SK-N-SH treated with all-trans-retinoic acid at 6 μM for 48 hours (cell line): Measurements from ENCODE around the gene TDRKH.

Source experiments
- ATAC-seq: fragments of 200-7000 bp; cut with Tn5 transposase; 3 replicates; pipeline ENCODE4 v1.9.1; 2020; ENCODE audit warnings: mild to moderate bottlenecking, moderate library complexity
- BACH2 ChIP-seq: fragments of 250-450 bp; sonication (Bioruptor Pico); IDR thresholded peaks from 2 replicates; pipeline ENCODE4 v1.9.0; 2021; ENCODE audit warnings: mild to moderate bottlenecking, borderline replicate concordance
- ESRRG ChIP-seq: fragments of 250-450 bp; sonication (Bioruptor Pico); IDR thresholded peaks from 2 replicates; pipeline ENCODE4 v1.6.1; 2021; ENCODE audit warnings: mild to moderate bottlenecking
- ISL1 ChIP-seq: fragments of 250-450 bp; sonication (Bioruptor Pico); IDR thresholded peaks from 2 replicates; pipeline ENCODE4 v2.1.2; 2022; ENCODE audit warnings: mild to moderate bottlenecking, moderate library complexity
- RARB ChIP-seq: fragments of 250-450 bp; sonication (Bioruptor Pico); IDR thresholded peaks from 2 replicates; pipeline ENCODE4 v1.8.0; 2021; ENCODE audit warnings: mild to moderate bottlenecking, moderate library complexity
- SNAI2 ChIP-seq: fragments of 250-450 bp; sonication (Bioruptor Pico); IDR thresholded peaks from 2 replicates; pipeline ENCODE4 v1.5.0; 2020; ENCODE audit warnings: mild to moderate bottlenecking, moderate library complexity
- TOX ChIP-seq: fragments of 250-450 bp; sonication (Bioruptor Pico); IDR thresholded peaks from 2 replicates; pipeline ENCODE4 v1.8.0; 2021; ENCODE audit warnings: mild to moderate bottlenecking, moderate library complexity, borderline replicate concordance
- ZC3H10 ChIP-seq: fragments of 250-450 bp; sonication (Bioruptor Pico); IDR thresholded peaks from 2 replicates; pipeline ENCODE4 v1.5.1; 2021; ENCODE audit warnings: mild to moderate bottlenecking, moderate library complexity
- ZNF565 ChIP-seq: fragments of 450-650 bp; formaldehyde crosslinking; conservative IDR thresholded peaks from 2 replicates; pipeline ENCODE4 v1.5.0; 2020; ENCODE audit warnings: low read depth, mild to moderate bottlenecking, moderate library complexity
- ZNF70 ChIP-seq: fragments of 450-650 bp; formaldehyde crosslinking; IDR thresholded peaks from 2 replicates; pipeline ENCODE4 v1.5.0; 2020; ENCODE audit warnings: mild to moderate bottlenecking, moderate library complexity
- ZNF8 ChIP-seq: fragments of 450-650 bp; formaldehyde crosslinking; IDR thresholded peaks from 2 replicates; pipeline ENCODE4 v1.5.0; 2020; ENCODE audit warnings: mild to moderate bottlenecking, moderate library complexity
- TF ChIP-seq, protein P1 (sequence below): fragments of 250-450 bp; sonication (Bioruptor Pico); IDR thresholded peaks from 2 replicates; pipeline ENCODE4 v1.8.0; 2021; ENCODE audit warnings: low read depth, mild to moderate bottlenecking, moderate library complexity, borderline replicate concordance
- TF ChIP-seq, protein P2 (sequence below): fragments of 250-450 bp; sonication (Bioruptor Pico); IDR thresholded peaks from 2 replicates; pipeline ENCODE4 v1.5.1; 2021; ENCODE audit warnings: mild to moderate bottlenecking, moderate library complexity
- TF ChIP-seq, protein P3 (sequence below): fragments of 250-450 bp; sonication (Bioruptor Pico); IDR thresholded peaks from 2 replicates; pipeline ENCODE4 v1.5.0; 2020; ENCODE audit warnings: mild to moderate bottlenecking, moderate library complexity
- TF ChIP-seq, protein P4 (sequence below): fragments of 250-450 bp; sonication (Bioruptor Pico); IDR thresholded peaks from 2 replicates; pipeline ENCODE4 v1.8.0; 2020; ENCODE audit warnings: mild to moderate bottlenecking, moderate library complexity, borderline replicate concordance

The TDRKH gene

DNA sequence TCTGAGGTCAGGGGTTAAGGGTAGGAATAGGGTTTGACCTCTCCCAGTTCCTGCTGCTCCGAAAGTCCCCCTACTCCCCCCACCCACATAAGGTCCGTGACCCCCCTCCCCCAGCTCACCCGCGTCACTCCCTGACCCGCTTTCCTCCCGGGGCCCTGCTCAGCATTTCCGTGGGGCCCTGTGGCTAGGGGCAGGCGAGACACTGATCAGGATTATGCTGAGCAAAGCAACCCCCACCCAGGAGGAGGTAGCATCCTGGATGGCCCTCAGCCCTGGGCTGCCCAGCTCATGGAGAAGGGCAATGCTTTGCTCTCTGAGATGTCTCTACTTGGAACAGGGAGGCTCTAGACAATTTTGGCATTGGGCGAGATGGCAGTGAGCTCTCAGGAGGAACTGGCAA is 37.6 kb upstream of the TDRKH start:
- no peak for ATAC-seq
- TF ChIP-seq ZNF8 (CRISPR knock-in tag) = no peak
- TF ChIP-seq, protein P1, sequence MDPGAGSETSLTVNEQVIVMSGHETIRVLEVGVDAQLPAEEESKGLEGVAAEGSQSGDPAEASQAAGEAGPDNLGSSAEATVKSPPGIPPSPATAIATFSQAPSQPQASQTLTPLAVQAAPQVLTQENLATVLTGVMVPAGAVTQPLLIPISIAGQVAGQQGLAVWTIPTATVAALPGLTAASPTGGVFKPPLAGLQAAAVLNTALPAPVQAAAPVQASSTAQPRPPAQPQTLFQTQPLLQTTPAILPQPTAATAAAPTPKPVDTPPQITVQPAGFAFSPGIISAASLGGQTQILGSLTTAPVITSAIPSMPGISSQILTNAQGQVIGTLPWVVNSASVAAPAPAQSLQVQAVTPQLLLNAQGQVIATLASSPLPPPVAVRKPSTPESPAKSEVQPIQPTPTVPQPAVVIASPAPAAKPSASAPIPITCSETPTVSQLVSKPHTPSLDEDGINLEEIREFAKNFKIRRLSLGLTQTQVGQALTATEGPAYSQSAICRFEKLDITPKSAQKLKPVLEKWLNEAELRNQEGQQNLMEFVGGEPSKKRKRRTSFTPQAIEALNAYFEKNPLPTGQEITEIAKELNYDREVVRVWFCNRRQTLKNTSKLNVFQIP (CRISPR knock-in tag) = no peak
- TF ChIP-seq, protein P2, sequence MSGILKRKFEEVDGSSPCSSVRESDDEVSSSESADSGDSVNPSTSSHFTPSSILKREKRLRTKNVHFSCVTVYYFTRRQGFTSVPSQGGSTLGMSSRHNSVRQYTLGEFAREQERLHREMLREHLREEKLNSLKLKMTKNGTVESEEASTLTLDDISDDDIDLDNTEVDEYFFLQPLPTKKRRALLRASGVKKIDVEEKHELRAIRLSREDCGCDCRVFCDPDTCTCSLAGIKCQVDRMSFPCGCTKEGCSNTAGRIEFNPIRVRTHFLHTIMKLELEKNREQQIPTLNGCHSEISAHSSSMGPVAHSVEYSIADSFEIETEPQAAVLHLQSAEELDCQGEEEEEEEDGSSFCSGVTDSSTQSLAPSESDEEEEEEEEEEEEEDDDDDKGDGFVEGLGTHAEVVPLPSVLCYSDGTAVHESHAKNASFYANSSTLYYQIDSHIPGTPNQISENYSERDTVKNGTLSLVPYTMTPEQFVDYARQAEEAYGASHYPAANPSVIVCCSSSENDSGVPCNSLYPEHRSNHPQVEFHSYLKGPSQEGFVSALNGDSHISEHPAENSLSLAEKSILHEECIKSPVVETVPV (CRISPR knock-in tag) = no peak
- TF ChIP-seq ZNF565 (CRISPR knock-in tag) = no peak
- TF ChIP-seq ESRRG (CRISPR knock-in tag) = no peak
- no peak for TF ChIP-seq BACH2 (CRISPR knock-in tag)

DNA sequence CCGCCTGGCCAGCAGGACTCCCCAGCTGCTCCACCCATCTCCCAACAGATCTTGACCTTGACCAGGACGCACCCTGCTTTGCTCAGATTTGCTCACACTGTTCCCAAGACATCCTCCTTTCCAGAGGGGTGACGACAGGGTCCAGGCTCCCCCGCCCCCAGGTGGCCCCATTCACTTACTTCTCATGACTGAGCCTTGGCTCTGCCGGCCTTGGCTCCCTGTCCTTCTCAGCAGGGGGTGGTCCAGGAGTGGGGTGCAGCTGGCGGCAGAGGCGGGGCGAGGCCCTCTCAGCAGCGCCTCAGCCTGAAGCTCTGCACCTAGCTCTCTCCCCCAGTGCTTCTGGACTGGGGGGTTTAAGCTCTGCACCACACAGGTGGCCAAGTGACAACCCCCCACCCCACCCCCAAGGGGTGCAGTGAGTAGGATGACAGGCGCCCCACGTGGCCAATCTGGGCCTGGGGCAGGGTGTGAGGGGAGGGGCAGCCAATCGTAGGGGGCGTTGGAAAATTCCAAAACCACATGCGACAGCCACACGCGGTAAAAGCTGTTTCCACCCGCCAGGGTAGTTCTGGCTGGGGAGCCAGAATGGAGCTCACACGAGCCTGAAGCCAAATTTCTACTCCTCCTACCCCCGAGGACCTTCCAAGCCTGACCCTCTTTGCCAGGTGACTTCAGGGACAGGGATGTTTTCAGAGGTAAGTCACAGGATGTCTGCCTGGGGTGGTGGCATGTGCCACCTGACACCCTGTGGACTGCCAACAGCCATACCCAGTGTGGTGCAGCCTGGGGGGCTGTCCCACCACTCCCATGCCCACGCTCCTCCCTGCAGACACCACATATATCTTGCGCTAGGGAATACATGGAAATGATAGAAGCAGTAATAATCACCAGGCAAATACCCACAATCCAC is 35.7 kb upstream of the TDRKH start:
- TF ChIP-seq, protein P2 (CRISPR knock-in tag) = no peak
- TF ChIP-seq ISL1 (CRISPR knock-in tag) = no peak
- TF ChIP-seq, all 23 proteins: peak for 0
- no peak for ATAC-seq

DNA sequence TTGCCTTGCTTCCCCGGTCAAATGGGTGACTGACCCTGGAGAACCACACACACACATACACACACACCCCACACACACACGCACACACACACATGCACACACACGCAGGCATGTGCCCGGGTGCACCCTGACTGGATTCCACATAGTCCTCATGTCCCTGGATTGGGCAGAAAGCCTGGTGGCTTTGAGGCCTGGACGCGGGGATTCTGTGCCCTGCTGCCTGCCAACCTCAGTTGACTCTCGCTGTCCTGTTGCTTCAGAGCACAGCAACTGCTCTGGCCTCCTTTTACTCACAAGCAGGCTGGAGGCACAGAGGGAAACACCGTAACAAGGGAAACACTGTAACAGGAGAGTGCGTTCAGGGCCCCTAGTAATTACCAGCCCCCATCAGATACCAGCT is 34.9 kb upstream of the TDRKH start:
- no peak for ATAC-seq
- no peak for TF ChIP-seq SNAI2
- TF ChIP-seq ZNF565 (CRISPR knock-in tag) = no peak
- no peak for TF ChIP-seq RARB (CRISPR knock-in tag)
- no peak for TF ChIP-seq ZC3H10
- no peak for TF ChIP-seq ZNF70 (CRISPR knock-in tag)
- no peak for TF ChIP-seq TOX (CRISPR knock-in tag)
- TF ChIP-seq, protein P3, sequence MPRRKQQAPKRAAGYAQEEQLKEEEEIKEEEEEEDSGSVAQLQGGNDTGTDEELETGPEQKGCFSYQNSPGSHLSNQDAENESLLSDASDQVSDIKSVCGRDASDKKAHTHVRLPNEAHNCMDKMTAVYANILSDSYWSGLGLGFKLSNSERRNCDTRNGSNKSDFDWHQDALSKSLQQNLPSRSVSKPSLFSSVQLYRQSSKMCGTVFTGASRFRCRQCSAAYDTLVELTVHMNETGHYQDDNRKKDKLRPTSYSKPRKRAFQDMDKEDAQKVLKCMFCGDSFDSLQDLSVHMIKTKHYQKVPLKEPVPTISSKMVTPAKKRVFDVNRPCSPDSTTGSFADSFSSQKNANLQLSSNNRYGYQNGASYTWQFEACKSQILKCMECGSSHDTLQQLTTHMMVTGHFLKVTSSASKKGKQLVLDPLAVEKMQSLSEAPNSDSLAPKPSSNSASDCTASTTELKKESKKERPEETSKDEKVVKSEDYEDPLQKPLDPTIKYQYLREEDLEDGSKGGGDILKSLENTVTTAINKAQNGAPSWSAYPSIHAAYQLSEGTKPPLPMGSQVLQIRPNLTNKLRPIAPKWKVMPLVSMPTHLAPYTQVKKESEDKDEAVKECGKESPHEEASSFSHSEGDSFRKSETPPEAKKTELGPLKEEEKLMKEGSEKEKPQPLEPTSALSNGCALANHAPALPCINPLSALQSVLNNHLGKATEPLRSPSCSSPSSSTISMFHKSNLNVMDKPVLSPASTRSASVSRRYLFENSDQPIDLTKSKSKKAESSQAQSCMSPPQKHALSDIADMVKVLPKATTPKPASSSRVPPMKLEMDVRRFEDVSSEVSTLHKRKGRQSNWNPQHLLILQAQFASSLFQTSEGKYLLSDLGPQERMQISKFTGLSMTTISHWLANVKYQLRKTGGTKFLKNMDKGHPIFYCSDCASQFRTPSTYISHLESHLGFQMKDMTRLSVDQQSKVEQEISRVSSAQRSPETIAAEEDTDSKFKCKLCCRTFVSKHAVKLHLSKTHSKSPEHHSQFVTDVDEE (CRISPR knock-in tag) = no peak
- TF ChIP-seq, protein P1 (CRISPR knock-in tag) = no peak
- TF ChIP-seq, protein P2 (CRISPR knock-in tag) = no peak
- no peak for TF ChIP-seq ISL1 (CRISPR knock-in tag)
- no peak for TF ChIP-seq ESRRG (CRISPR knock-in tag)
- TF ChIP-seq, protein P4, sequence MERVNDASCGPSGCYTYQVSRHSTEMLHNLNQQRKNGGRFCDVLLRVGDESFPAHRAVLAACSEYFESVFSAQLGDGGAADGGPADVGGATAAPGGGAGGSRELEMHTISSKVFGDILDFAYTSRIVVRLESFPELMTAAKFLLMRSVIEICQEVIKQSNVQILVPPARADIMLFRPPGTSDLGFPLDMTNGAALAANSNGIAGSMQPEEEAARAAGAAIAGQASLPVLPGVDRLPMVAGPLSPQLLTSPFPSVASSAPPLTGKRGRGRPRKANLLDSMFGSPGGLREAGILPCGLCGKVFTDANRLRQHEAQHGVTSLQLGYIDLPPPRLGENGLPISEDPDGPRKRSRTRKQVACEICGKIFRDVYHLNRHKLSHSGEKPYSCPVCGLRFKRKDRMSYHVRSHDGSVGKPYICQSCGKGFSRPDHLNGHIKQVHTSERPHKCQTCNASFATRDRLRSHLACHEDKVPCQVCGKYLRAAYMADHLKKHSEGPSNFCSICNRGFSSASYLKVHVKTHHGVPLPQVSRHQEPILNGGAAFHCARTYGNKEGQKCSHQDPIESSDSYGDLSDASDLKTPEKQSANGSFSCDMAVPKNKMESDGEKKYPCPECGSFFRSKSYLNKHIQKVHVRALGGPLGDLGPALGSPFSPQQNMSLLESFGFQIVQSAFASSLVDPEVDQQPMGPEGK (CRISPR knock-in tag) = no peak
